T-helper 2 cell treated with Interferon-gamma antibody and Interleukin-4, amounts not matched to agents 5 μg/mL and 100 μg/mL, for 36 hours (primary cell): ENCODE data around the gene KDM4F.
"Not testable (repeated sequence)": the region's sequence is repeated elsewhere in the genome, so short reads cannot be mapped to it uniquely, and the experiment has no call there.

Experiments used
- DNase-seq: peaks from one replicate; pipeline ENCODE4 v3.0.0; 2021; ENCODE audit warnings: low spot score
- H3K27ac Mint-ChIP-seq: one replicate; pipeline ENCODE4 v1.8.0; 2021; ENCODE audit warnings: mild to moderate bottlenecking, mixed read lengths
- H3K27me3 Mint-ChIP-seq: one replicate; pipeline ENCODE4 v1.8.0; 2021; ENCODE audit warnings: low read depth, mixed read lengths
- H3K36me3 Mint-ChIP-seq: one replicate; pipeline ENCODE4 v1.8.0; 2021; ENCODE audit warnings: low read depth, mixed read lengths
- H3K4me1 Mint-ChIP-seq: one replicate; pipeline ENCODE4 v1.8.0; 2021; ENCODE audit warnings: low read depth, mixed read lengths
- H3K4me3 Mint-ChIP-seq: one replicate; pipeline ENCODE4 v1.8.0; 2022; ENCODE audit warnings: mild to moderate bottlenecking, moderate library complexity, mixed read lengths
- H3K9me3 Mint-ChIP-seq: one replicate; pipeline ENCODE4 v1.8.0; 2021; ENCODE audit warnings: mixed read lengths

Gene KDM4F

GRCh38 chr11:95049122-95049521, at the start of gene KDM4F:
Gene KDM4F, plus strand, starts transcription at chr11:95049422.
- H3K27ac Mint-ChIP-seq, H3K36me3 Mint-ChIP-seq, H3K4me3 Mint-ChIP-seq, H3K9me3 Mint-ChIP-seq, H3K4me1 Mint-ChIP-seq, DNase-seq: not testable (repeated sequence)
- H3K27me3 Mint-ChIP-seq, result peaks cover 39% of the 10 kb centered on the region

- H3K27ac Mint-ChIP-seq, result no peak overlapping the region
- H3K4me1 Mint-ChIP-seq, result no peaks in the 10 kb centered on the region
- no peak for DNase-seq
- no peaks in the 10 kb centered on the region for H3K36me3 Mint-ChIP-seq
- H3K4me3 Mint-ChIP-seq, result no peak overlapping the region
- H3K9me3 Mint-ChIP-seq, result no peaks in the 10 kb centered on the region
- peaks cover 25% of the 10 kb centered on the region for H3K27me3 Mint-ChIP-seq
These were observed 45.5 kb upstream of the KDM4F start for GRCh38 chr11:95003716-95004115.

- H3K36me3 Mint-ChIP-seq, result no peaks in the 10 kb centered on the region
- H3K4me1 Mint-ChIP-seq, result no peaks in the 10 kb centered on the region
- H3K9me3 Mint-ChIP-seq, result no peaks in the 10 kb centered on the region
- no peak overlapping the region for H3K4me3 Mint-ChIP-seq
- DNase-seq, result no peak
- no peak overlapping the region for H3K27ac Mint-ChIP-seq
- H3K27me3 Mint-ChIP-seq, result peaks cover 35% of the 10 kb centered on the region
These were observed 43.6 kb upstream of the KDM4F start for GRCh38 chr11:95005642-95006041.

- Mint-ChIP-seq H3K4me1 (no peaks in the 10 kb centered on the region), H3K27ac (no peak overlapping the region), H3K27me3 (peaks cover 27% of the 10 kb centered on the region), H3K36me3 (no peaks in the 10 kb centered on the region), H3K4me3 (no peak overlapping the region), H3K9me3 (no peaks in the 10 kb centered on the region)
- no peak for DNase-seq
These were observed 37.8 kb upstream of the KDM4F start for GRCh38 chr11:95011376-95011775.

- H3K4me3 Mint-ChIP-seq, result no peak overlapping the region
- H3K36me3 Mint-ChIP-seq, result no peaks in the 10 kb centered on the region
- no peak overlapping the region for H3K27ac Mint-ChIP-seq
- peaks cover 14% of the 10 kb centered on the region for H3K27me3 Mint-ChIP-seq
- no peak for DNase-seq
- H3K9me3 Mint-ChIP-seq, result no peaks in the 10 kb centered on the region
- no peaks in the 10 kb centered on the region for H3K4me1 Mint-ChIP-seq
These were observed 34.9 kb upstream of the KDM4F start for GRCh38 chr11:95014184-95014821.

GRCh38 chr11:95016139-95016538, 33.1 kb upstream of the KDM4F start:
- Mint-ChIP-seq H3K4me1 (no peaks in the 10 kb centered on the region), H3K27ac (no peak overlapping the region), H3K36me3 (no peaks in the 10 kb centered on the region), H3K9me3 (no peaks in the 10 kb centered on the region), H3K4me3 (no peak overlapping the region), H3K27me3 (peaks cover 3% of the 10 kb centered on the region)
- no peak for DNase-seq

- H3K36me3 Mint-ChIP-seq, DNase-seq, H3K4me3 Mint-ChIP-seq, H3K27me3 Mint-ChIP-seq, H3K9me3 Mint-ChIP-seq, H3K4me1 Mint-ChIP-seq, H3K27ac Mint-ChIP-seq: not testable (repeated sequence)
These were observed 27.8 kb upstream of the KDM4F start for GRCh38 chr11:95021468-95021867.

- H3K4me1 Mint-ChIP-seq, result no peaks in the 10 kb centered on the region
- DNase-seq, result no peak
- no peaks in the 10 kb centered on the region for H3K36me3 Mint-ChIP-seq
- no peaks in the 10 kb centered on the region for H3K9me3 Mint-ChIP-seq
- H3K4me3 Mint-ChIP-seq, result no peak within 1 kb of the TSS
- H3K27ac Mint-ChIP-seq, result no peak within 1 kb of the TSS
- no peaks in the 10 kb centered on the region for H3K27me3 Mint-ChIP-seq
These were observed 24.3 kb upstream of the KDM4F start, which contains the start of gene KDM4E for GRCh38 chr11:95024958-95025357. Gene KDM4E, plus strand, starts transcription at chr11:95025258. Its CDS starts 300 bp downstream, at chr11:95025558.

GRCh38 chr11:95025594-95025993, 23.6 kb upstream of the KDM4F start:
- not testable (repeated sequence) for H3K9me3 Mint-ChIP-seq, H3K36me3 Mint-ChIP-seq, H3K4me3 Mint-ChIP-seq, H3K27me3 Mint-ChIP-seq, H3K27ac Mint-ChIP-seq, H3K4me1 Mint-ChIP-seq, DNase-seq

GRCh38 chr11:95028357-95028756, 20.9 kb upstream of the KDM4F start:
- H3K36me3 Mint-ChIP-seq, result no peaks in the 10 kb centered on the region
- no peak for DNase-seq
- no peaks in the 10 kb centered on the region for H3K9me3 Mint-ChIP-seq
- no peaks in the 10 kb centered on the region for H3K4me1 Mint-ChIP-seq
- H3K27me3 Mint-ChIP-seq, result peaks cover 5% of the 10 kb centered on the region
- no peak overlapping the region for H3K27ac Mint-ChIP-seq
- no peak overlapping the region for H3K4me3 Mint-ChIP-seq

- no peaks in the 10 kb centered on the region for H3K36me3 Mint-ChIP-seq
- H3K27me3 Mint-ChIP-seq, result peaks cover 16% of the 10 kb centered on the region
- H3K27ac Mint-ChIP-seq, result no peak overlapping the region
- no peaks in the 10 kb centered on the region for H3K4me1 Mint-ChIP-seq
- DNase-seq, result no peak
- no peaks in the 10 kb centered on the region for H3K9me3 Mint-ChIP-seq
- H3K4me3 Mint-ChIP-seq, result no peak overlapping the region
These were observed 16.2 kb upstream of the KDM4F start for GRCh38 chr11:95033051-95033450.

GRCh38 chr11:95035316-95035715, 13.9 kb upstream of the KDM4F start:
- no peak for DNase-seq
- Mint-ChIP-seq H3K4me3 (no peak overlapping the region), H3K27ac (no peak overlapping the region), H3K27me3 (peaks cover 24% of the 10 kb centered on the region), H3K36me3 (no peaks in the 10 kb centered on the region), H3K4me1 (peaks cover 1% of the 10 kb centered on the region), H3K9me3 (no peaks in the 10 kb centered on the region)

- not testable (repeated sequence) for H3K4me1 Mint-ChIP-seq, H3K9me3 Mint-ChIP-seq, DNase-seq, H3K27ac Mint-ChIP-seq, H3K36me3 Mint-ChIP-seq
- H3K4me3 Mint-ChIP-seq, result peak overlapping the region; percentile 47
- peaks cover 29% of the 10 kb centered on the region for H3K27me3 Mint-ChIP-seq
These were observed 11.7 kb upstream of the KDM4F start for GRCh38 chr11:95037356-95038035.

- H3K4me3 Mint-ChIP-seq, result no peak overlapping the region
- no peak for DNase-seq
- H3K27me3 Mint-ChIP-seq, result peaks cover 39% of the 10 kb centered on the region
- H3K4me1 Mint-ChIP-seq, result peaks cover 1% of the 10 kb centered on the region
- H3K36me3 Mint-ChIP-seq, result no peaks in the 10 kb centered on the region
- no peaks in the 10 kb centered on the region for H3K9me3 Mint-ChIP-seq
- H3K27ac Mint-ChIP-seq, result no peak overlapping the region
These were observed 7.0 kb upstream of the KDM4F start for GRCh38 chr11:95042239-95042638.

GRCh38 chr11:95042906-95043305, 6.3 kb upstream of the KDM4F start:
- DNase-seq, result no peak
- Mint-ChIP-seq H3K27me3 (peaks cover 41% of the 10 kb centered on the region), H3K36me3 (no peaks in the 10 kb centered on the region), H3K27ac (no peak overlapping the region), H3K4me3 (no peak overlapping the region), H3K9me3 (no peaks in the 10 kb centered on the region), H3K4me1 (peaks cover 1% of the 10 kb centered on the region)
